GM12865 (cell line): ENCODE data around the gene CRABP2.

Experiments used
- DNase-seq: peaks from one replicate; pipeline ENCODE4 v3.0.0; 2010; ENCODE audit warnings: low read depth
- H3K4me3 ChIP-seq: 2 replicates; pipeline ENCODE4 v1.5.1; 2011; ENCODE audit warnings: mild to moderate bottlenecking, low read depth, low read length, control low read depth
- CTCF ChIP-seq: IDR thresholded peaks from 2 replicates; pipeline ENCODE4 v1.5.1; 2011; ENCODE audit warnings: low read length, control low read depth, low read depth, inconsistent platforms; ENCODE audit not compliant: insufficient read depth; ENCODE audit errors: missing control alignments

CRABP2 gene

GRCh38 chr1:156703741-156704140 lies 1.6 kb downstream of the CRABP2 start:
- TF ChIP-seq CTCF, result no peak
- DNase-seq, result no peak
- H3K4me3 ChIP-seq, result no peak overlapping the region

GRCh38 chr1:156703336-156703735 lies 2.0 kb downstream of the CRABP2 start:
- no peak for TF ChIP-seq CTCF
- no peak overlapping the region for H3K4me3 ChIP-seq
- DNase-seq, result no peak

- H3K4me3 ChIP-seq, result no peak overlapping the region
- DNase-seq, result no peak
- TF ChIP-seq CTCF, result no peak
These were observed 4.4 kb downstream of the CRABP2 start for GRCh38 chr1:156700736-156701531.

GRCh38 chr1:156698995-156699394 lies 6.4 kb downstream of the CRABP2 start:
- H3K4me3 ChIP-seq, result no peak overlapping the region
- no peak for DNase-seq
- TF ChIP-seq CTCF, result no peak

GRCh38 chr1:156697481-156697880 lies 7.9 kb downstream of the CRABP2 start:
- H3K4me3 ChIP-seq, result no peak overlapping the region
- TF ChIP-seq CTCF, result no peak
- no peak for DNase-seq

- TF ChIP-seq CTCF, result no peak
- no peak for DNase-seq
- no peak overlapping the region for H3K4me3 ChIP-seq
These were observed 8.6 kb downstream of the CRABP2 start for GRCh38 chr1:156696755-156697154.

GRCh38 chr1:156694690-156694962 lies 10.8 kb downstream of the CRABP2 start:
- DNase-seq, result no peak
- H3K4me3 ChIP-seq, result no peak overlapping the region
- TF ChIP-seq CTCF, result no peak
